Measurements from ENCODE around the gene LRRC51. TPM values are rescaled to one million over a fixed set of nuclear protein-coding genes. Genes with fewer than 3 reads are reported as not detected.
"Not testable (repeated sequence)": the region's sequence is repeated elsewhere in the genome, so short reads cannot be mapped to it uniquely, and the experiment has no call there.

Gene LRRC51
- polyA plus RNA-seq, 3 donors: 1.3 to 1.9 (median 1.6) TPM

GRCh38 chr11:72142543-72142942 is 61.9 kb downstream of the LRRC51 start:
- H4K20me1 ChIP-seq (ENCODE audit: insufficient read depth, low read length); H3K9ac ChIP-seq (ENCODE audit: insufficient read depth, low read length, poor library complexity, severe bottlenecking); H3K27me3 ChIP-seq (ENCODE audit: control insufficient read depth in 2 of 2, insufficient read depth in 2 of 2, low read length in 2 of 2); H3K4me3 ChIP-seq (replicated peaks in 1 of 3; ENCODE audit: low read depth in 2 of 3, low read length in 3 of 3); H3K4me3 Mint-ChIP-seq; H3K4me2 ChIP-seq (replicated peaks; ENCODE audit: extremely low read depth, low read length, poor library complexity, severe bottlenecking); H3K9me3 ChIP-seq (replicated peaks in 1 of 2; ENCODE audit: control insufficient read depth in 1 of 2, insufficient read depth in 1 of 2, low read length in 2 of 2); DNase-seq; H3K9me3 Mint-ChIP-seq; H2AFZ ChIP-seq (ENCODE audit: insufficient read depth, low read depth, low read length, poor library complexity, severe bottlenecking); H3K27me3 Mint-ChIP-seq (ENCODE audit: low read depth in 3 of 3): not testable (repeated sequence)
- intact Hi-C loops (cut with micrococcal nuclease): loop anchor here in 1 of 2 donors (5.0 kb wide), 1 partner anchor 40 kb away; the partner anchor contains the start of gene LAMTOR1
- Histone ChIP-seq H3K27ac (ENCODE audit: low read depth in 1 of 2, low read length in 2 of 2) (peak overlapping the region in 1 of 2 donors; percentile 55), H3K36me3 (replicated peaks in 1 of 2; ENCODE audit: control insufficient read depth in 1 of 2, insufficient read depth in 2 of 2, low read length in 2 of 2) (peaks cover 38 to 42% of the 10 kb centered on the region in 2 donors), H3K4me1 (ENCODE audit: control insufficient read depth in 1 of 2, insufficient read depth in 2 of 2, low read length in 2 of 2) (peaks cover 56 to 61% of the 10 kb centered on the region in 2 donors), H3K79me2 (ENCODE audit: insufficient read depth, low read length) (peaks cover 25% of the 10 kb centered on the region)
- Mint-ChIP-seq H3K27ac (peak overlapping the region in 6 of 7 donors; percentile 53 to 85 (median 74)), H3K4me1 (peaks cover 55% of the 10 kb centered on the region), H3K36me3 (peaks cover 36 to 48% of the 10 kb centered on the region in 2 donors)
- WGBS (ENCODE audit: insufficient coverage): no CpG with 5 or more reads among the region's 1 CpG

DNA sequence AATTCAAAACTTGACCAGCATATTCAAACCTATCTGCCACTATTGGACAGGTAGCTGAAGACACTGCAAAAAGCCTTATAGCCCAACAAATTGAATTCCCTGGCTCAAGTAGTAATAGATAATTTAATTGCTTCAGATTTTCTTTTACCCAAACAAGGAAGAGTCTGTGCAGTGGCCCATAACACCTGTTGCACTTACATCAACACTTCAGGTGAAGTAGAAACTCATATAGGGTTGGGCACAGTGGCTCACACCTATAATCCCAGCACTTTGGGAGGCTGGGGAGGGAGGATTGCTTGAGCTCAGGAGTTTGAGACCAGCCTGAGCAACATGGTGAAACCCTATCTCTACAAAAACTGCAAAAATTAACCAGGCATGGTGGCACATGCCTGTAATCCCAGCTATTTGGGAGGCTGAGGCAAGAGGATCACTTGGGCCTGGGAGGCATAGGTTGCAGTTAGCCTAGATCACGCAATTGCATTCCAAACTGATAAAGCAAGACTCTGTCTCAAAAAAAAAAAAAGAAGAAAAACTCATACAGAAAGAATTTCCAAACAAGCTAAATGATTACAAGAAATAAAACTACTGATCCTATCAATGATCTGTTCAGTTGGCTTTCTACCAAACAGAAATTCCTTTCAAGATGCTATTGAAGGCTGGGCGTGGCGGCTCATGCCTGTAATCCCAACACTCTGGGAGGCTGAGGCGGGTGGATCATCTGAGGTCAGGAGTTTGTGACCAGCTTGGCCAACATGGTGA is 64.3 kb downstream of the LRRC51 start:
- Histone ChIP-seq H3K27me3 (ENCODE audit: control insufficient read depth in 2 of 2, insufficient read depth in 2 of 2, low read length in 2 of 2) (no peaks in the 10 kb centered on the region), H4K20me1 (ENCODE audit: insufficient read depth, low read length) (no peaks in the 10 kb centered on the region), H2AFZ (ENCODE audit: insufficient read depth, low read depth, low read length, poor library complexity, severe bottlenecking) (no peak overlapping the region), H3K79me2 (ENCODE audit: insufficient read depth, low read length) (peaks cover under 1% of the 10 kb centered on the region), H3K9ac (ENCODE audit: insufficient read depth, low read length, poor library complexity, severe bottlenecking) (no peak overlapping the region), H3K9me3 (replicated peaks in 1 of 2; ENCODE audit: control insufficient read depth in 1 of 2, insufficient read depth in 1 of 2, low read length in 2 of 2) (no peaks in the 10 kb centered on the region), H3K4me3 (replicated peaks in 1 of 3; ENCODE audit: low read depth in 2 of 3, low read length in 3 of 3) (no peak overlapping the region), H3K36me3 (replicated peaks in 1 of 2; ENCODE audit: control insufficient read depth in 1 of 2, insufficient read depth in 2 of 2, low read length in 2 of 2) (peaks cover 18 to 21% of the 10 kb centered on the region in 2 donors), H3K4me2 (replicated peaks; ENCODE audit: extremely low read depth, low read length, poor library complexity, severe bottlenecking) (no peak overlapping the region), H3K27ac (ENCODE audit: low read depth in 1 of 2, low read length in 2 of 2) (no peak overlapping the region), H3K4me1 (ENCODE audit: control insufficient read depth in 1 of 2, insufficient read depth in 2 of 2, low read length in 2 of 2) (peaks cover 32 to 37% of the 10 kb centered on the region in 2 donors)
- Mint-ChIP-seq H3K4me3 (no peak overlapping the region), H3K36me3 (peaks cover 20 to 23% of the 10 kb centered on the region in 2 donors), H3K27me3 (ENCODE audit: low read depth in 3 of 3) (peaks cover 0 to 2% (median 0%) of the 10 kb centered on the region in 3 donors), H3K27ac (no peak overlapping the region), H3K9me3 (no peaks in the 10 kb centered on the region), H3K4me1 (peaks cover 32% of the 10 kb centered on the region)
- WGBS (ENCODE audit: insufficient coverage): 90% methylated on average over 4 of the region's 4 CpGs
- TF ChIP-seq, protein P1, sequence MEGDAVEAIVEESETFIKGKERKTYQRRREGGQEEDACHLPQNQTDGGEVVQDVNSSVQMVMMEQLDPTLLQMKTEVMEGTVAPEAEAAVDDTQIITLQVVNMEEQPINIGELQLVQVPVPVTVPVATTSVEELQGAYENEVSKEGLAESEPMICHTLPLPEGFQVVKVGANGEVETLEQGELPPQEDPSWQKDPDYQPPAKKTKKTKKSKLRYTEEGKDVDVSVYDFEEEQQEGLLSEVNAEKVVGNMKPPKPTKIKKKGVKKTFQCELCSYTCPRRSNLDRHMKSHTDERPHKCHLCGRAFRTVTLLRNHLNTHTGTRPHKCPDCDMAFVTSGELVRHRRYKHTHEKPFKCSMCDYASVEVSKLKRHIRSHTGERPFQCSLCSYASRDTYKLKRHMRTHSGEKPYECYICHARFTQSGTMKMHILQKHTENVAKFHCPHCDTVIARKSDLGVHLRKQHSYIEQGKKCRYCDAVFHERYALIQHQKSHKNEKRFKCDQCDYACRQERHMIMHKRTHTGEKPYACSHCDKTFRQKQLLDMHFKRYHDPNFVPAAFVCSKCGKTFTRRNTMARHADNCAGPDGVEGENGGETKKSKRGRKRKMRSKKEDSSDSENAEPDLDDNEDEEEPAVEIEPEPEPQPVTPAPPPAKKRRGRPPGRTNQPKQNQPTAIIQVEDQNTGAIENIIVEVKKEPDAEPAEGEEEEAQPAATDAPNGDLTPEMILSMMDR (IDR thresholded peaks at IDR 0.05): no peak
- DNase-seq: no peak
- intact Hi-C loops (cut with micrococcal nuclease): loop anchor here in 1 of 2 donors (2.0 to 5.0 kb wide), 2 partner anchors 43 to 120 kb away; partner anchors contain the start of gene LAMTOR1

Small RNA genes lying within 50 kb of the gene (small RNA-seq; reads per million reads assigned to genes)
- gene MIR3165 (ENCODE audit: insufficient read length, low read depth): not detected
- not detected for gene RNU6-72P (ENCODE audit: insufficient read length, low read depth)

Other genes with a start within 250 kb of the LRRC51 start
- not detected for gene DEFB108B, start 247.7 kb upstream of the LRRC51 start, polyA plus RNA-seq
- gene DEFB131B, start 202.4 kb upstream of the LRRC51 start, polyA plus RNA-seq: not detected
- 1 to 10 TPM in 1 of 3 donors, under 1 TPM in 2; 0.80 to 2.1 (median 0.99) TPM for gene XNDC1N, start 152.3 kb upstream of the LRRC51 start, polyA plus RNA-seq
- gene RNF121, start 151.8 kb upstream of the LRRC51 start, polyA plus RNA-seq: 10 to 100 TPM in 1 of 3 donors, 1 to 10 TPM in 2; 7.7 to 25.2 (median 9.2) TPM
- 10 to 100 TPM in 1 of 3 donors, 1 to 10 TPM in 2; 7.4 to 32.3 (median 8.3) TPM for gene IL18BP, start 81.9 kb upstream of the LRRC51 start, polyA plus RNA-seq
- gene NUMA1, start 308 bp upstream of the LRRC51 start, polyA plus RNA-seq: 10 to 100 TPM in 2 of 3 donors, 1 to 10 TPM in 1; 4.1 to 91.2 (median 12.4) TPM
- gene LAMTOR1, start 22.4 kb downstream of the LRRC51 start, polyA plus RNA-seq: 100 to 1,000 TPM; 224 to 292 (median 256) TPM
- gene TOMT, start 25.1 kb downstream of the LRRC51 start, polyA plus RNA-seq: not detected
- gene ANAPC15, start 31.8 kb downstream of the LRRC51 start, polyA plus RNA-seq: 100 to 1,000 TPM in 1 of 3 donors, 10 to 100 TPM in 2; 92.6 to 112 (median 94.8) TPM
- gene FOLR3, start 54.9 kb downstream of the LRRC51 start, polyA plus RNA-seq: 100 to 1,000 TPM in 1 of 3 donors, 10 to 100 TPM in 2; 22.3 to 330 (median 74.0) TPM
- gene FOLR1, start 111.3 kb downstream of the LRRC51 start, polyA plus RNA-seq: not detected
- gene FOLR2, start 135.9 kb downstream of the LRRC51 start, polyA plus RNA-seq: 10 to 100 TPM; 54.7 to 63.8 (median 62.6) TPM
- gene INPPL1, start 143.9 kb downstream of the LRRC51 start, polyA plus RNA-seq: 100 to 1,000 TPM in 1 of 3 donors, 10 to 100 TPM in 2; 11.8 to 390 (median 12.6) TPM
- not detected for gene PHOX2A, start 163.3 kb downstream of the LRRC51 start, polyA plus RNA-seq

Data from CD14-positive monocyte (primary cell).